Urinary bladder (tissue), 4 donors: Measurements from ENCODE around the gene ATN1. TPM values are rescaled to one million over a fixed set of nuclear protein-coding genes. Genes with fewer than 3 reads are reported as not detected.
A peak's percentile ranks its signal among the peaks of the same experiment; 100 is the strongest.
"Not testable (repeated sequence)": the region's sequence is repeated elsewhere in the genome, so short reads cannot be mapped to it uniquely, and the experiment has no call there.

Source experiments
- DNase-seq: peaks from one replicate; pipeline ENCODE4 v3.0.0-alpha.2; 2015; ENCODE audit errors: extremely low spot score
- H3K27ac ChIP-seq: one replicate; pipeline ENCODE4 v1.5.1; 2013; ENCODE audit warnings: low read depth, mild to moderate bottlenecking, moderate library complexity
- H3K36me3 ChIP-seq: one replicate; pipeline ENCODE4 v1.6.1; 2013; ENCODE audit warnings: mild to moderate bottlenecking, moderate library complexity; ENCODE audit not compliant: insufficient read depth
- H3K4me1 ChIP-seq: one replicate; pipeline ENCODE4 v1.6.1; 2013; ENCODE audit warnings: mild to moderate bottlenecking, moderate library complexity; ENCODE audit not compliant: insufficient read depth
- H3K4me3 ChIP-seq: one replicate; pipeline ENCODE4 v1.5.1; 2013; ENCODE audit warnings: low read depth, low read length
- WGBS: extraction: QIAGEN DNeasy Blood & Tissue Kit; methylation state at CpG from one replicate; pipeline ENCODE4 v1.1.7; 2013; 5-methylcytosine and 5-hydroxymethylcytosine counted together
- polyA plus RNA-seq: library from polyadenylated mRNA; stranded (reverse); fragments of 200-250 nt; gene quantifications from one replicate; pipeline ENCODE4 v1.2.3, GENCODE V29; 2013
- total RNA-seq: library from RNA; depleted of rRNA; stranded (reverse); fragments of >200 nt; gene quantifications from one replicate; pipeline ENCODE4 v1.2.3, GENCODE V29; 2014
- donor health status: healthy with polysubstance abuse.
- donor health status: healthy.

ATN1 gene
- total and polyA plus RNA-seq, 2 donors, result 18.2 to 151 TPM

DNA sequence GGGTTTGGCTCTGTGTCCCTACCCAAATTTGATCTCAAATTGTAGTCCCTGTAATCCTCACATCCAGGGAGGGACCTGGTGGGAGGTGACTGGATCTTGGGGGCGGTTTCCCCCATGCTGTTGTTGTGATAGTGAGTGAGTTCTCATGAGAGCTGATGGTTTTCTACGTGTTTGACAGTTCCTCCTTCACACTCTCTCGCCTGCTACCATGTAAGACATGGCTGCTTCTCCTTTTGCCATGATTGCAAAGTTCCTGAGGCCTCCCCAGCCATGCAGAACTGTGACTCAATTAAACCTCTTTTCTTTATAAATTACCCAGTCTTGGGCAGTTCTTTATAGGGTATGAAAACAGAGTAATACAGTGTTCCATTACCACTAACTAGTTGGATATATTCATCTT, 33.4 kb upstream of the ATN1 start:
- 78% methylated on average over 3 of the region's 3 CpGs for WGBS
- DNase-seq, result no peak

DNA sequence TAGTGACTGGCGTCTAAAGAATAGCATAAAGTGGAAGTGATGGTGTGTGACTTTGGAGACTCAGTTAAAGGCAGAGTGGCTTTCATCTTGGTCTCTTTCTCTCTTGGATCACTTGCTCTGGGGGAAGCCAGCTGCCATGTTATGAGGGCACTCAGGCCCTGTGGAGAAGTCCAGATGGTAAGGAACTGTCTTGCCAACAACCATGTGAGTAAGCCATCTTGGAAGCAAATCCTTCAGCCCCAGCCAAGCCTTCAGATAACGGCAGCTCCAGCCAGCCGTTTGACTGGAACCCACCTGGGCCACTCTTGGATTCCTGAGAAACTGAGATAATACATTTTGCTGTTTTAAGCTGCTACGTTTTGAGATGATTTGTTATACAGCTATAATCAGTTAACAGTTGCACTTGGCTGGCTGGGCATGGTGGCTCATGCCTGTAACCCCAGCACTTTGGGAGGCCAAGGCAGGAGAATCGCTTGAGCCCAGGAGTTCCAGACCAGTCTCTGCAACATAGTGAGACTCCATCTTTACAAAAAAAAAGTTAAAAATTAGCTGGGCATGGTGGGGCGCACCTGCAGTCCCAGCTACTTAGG, 30.8 kb upstream of the ATN1 start:
- no peak overlapping the region for H3K4me3 ChIP-seq
- WGBS, result 69% methylated on average over 6 of the region's 6 CpGs
- H3K4me1 ChIP-seq, result no peaks in the 10 kb centered on the region
- no peaks in the 10 kb centered on the region for H3K36me3 ChIP-seq
- no peak overlapping the region for H3K27ac ChIP-seq
- DNase-seq, result no peak

More for the DNA sequence above, 33.4 kb upstream of the ATN1 start:
- Histone ChIP-seq H3K36me3 (no peaks in the 10 kb centered on the region), H3K4me1 (no peaks in the 10 kb centered on the region), H3K4me3 (no peak overlapping the region), H3K27ac (no peak overlapping the region)

DNA sequence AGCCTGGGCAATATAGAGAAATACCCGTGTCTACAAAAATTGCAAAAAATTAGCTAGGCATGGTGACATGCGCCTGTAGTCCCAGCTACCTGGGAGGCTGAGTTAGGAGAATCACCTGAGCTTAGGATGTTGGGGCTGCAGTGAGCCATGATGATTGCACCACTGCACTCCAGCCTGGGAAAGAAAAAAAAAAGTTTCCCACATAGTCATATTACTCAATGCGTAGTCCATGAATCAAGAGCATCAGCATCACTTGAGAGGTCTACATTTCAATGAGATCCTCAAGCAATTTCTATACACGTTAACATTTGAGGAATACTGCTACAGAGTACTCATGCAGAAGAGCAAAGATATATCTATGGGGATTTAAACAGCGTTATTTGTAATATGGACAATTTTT, 28.3 kb upstream of the ATN1 start:
- Histone ChIP-seq H3K4me3 (no peak overlapping the region), H3K36me3 (no peaks in the 10 kb centered on the region), H3K4me1 (no peaks in the 10 kb centered on the region), H3K27ac (no peak overlapping the region)
- 83% methylated on average over 5 of the region's 5 CpGs for WGBS
- no peak for DNase-seq

DNA sequence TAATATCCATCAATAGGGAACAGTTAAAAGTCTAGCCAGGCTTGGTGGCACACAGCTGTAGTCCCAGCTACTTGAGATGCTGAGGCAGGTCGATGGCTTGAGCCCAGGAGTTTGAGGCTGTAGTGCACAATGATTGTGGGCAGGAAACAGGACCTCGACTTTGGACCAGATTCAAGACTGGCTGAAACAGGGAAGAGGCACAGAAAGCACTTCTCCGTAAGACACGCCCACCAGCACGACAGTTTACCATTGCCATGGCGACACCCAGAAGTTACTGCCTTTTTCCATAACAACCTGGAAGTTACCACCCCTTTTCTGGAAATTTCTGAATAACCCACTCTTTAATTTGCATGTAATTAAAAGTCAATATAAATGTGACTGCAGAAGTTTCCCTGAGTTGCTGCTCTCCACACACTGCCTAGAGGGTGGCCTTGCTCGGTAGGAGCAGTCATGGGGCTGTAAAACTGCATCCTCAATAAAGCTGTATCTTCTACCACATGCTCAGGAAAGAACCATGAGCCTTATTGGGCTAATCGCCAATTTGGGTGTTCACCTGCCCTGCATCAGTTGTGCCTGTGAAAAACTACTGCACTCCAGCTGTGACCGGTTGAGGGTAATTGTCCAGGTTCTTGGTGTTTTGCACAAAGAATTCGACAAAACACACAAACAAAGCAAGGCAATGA, 27.8 kb upstream of the ATN1 start:
- no peak overlapping the region for H3K27ac ChIP-seq
- no peak for DNase-seq
- WGBS, result 48% methylated on average over 10 of the region's 10 CpGs
- no peak overlapping the region for H3K4me3 ChIP-seq
- H3K36me3 ChIP-seq, result no peaks in the 10 kb centered on the region
- H3K4me1 ChIP-seq, result no peaks in the 10 kb centered on the region

DNA sequence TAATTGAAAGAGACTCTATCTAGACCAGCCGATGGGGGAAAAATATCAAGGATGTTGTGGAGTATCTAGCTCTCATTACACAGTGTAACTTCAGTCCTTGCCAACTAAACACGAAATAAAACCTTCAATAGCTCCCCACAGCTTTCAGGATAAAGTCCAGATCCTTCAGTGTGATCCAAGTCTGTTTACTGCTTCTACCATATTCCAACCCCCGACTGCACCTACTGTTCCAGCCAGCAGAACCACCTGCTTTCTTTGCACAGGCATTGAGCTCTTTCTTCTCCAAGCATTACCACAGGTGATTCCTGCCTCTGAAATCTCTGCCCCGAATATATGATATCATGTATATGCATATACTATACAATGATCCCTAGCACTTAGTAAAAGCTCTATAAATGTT, 25.3 kb upstream of the ATN1 start:
- Histone ChIP-seq H3K36me3 (peaks cover 3% of the 10 kb centered on the region), H3K27ac (no peak overlapping the region), H3K4me1 (no peaks in the 10 kb centered on the region), H3K4me3 (no peak overlapping the region)
- WGBS, result 75% methylated on average over 4 of the region's 4 CpGs
- no peak for DNase-seq

DNA sequence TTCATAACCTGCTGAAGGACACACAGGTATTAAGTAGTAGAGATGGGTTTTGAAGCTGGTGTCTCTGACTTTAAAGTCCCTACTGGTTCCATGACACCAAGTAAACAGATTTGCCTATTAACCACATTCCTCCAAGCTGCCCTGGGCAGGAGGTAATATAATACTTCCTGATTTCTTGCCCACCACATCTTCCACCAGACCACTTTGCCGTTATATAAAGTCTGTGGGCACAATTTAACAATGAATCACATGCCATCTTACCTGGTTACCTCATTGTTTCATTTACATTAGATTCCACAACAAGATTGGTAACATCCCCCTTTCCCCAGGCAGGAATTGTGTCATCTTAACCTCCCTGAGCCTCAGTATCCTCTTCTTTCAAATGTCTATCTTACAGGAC, 24.0 kb upstream of the ATN1 start:
- H3K36me3 ChIP-seq, result peaks cover 3% of the 10 kb centered on the region
- DNase-seq, result no peak
- H3K4me1 ChIP-seq, result no peaks in the 10 kb centered on the region
- no peak overlapping the region for H3K4me3 ChIP-seq
- 57% methylated on average over 1 of the region's 1 CpG for WGBS
- H3K27ac ChIP-seq, result no peak overlapping the region

DNA sequence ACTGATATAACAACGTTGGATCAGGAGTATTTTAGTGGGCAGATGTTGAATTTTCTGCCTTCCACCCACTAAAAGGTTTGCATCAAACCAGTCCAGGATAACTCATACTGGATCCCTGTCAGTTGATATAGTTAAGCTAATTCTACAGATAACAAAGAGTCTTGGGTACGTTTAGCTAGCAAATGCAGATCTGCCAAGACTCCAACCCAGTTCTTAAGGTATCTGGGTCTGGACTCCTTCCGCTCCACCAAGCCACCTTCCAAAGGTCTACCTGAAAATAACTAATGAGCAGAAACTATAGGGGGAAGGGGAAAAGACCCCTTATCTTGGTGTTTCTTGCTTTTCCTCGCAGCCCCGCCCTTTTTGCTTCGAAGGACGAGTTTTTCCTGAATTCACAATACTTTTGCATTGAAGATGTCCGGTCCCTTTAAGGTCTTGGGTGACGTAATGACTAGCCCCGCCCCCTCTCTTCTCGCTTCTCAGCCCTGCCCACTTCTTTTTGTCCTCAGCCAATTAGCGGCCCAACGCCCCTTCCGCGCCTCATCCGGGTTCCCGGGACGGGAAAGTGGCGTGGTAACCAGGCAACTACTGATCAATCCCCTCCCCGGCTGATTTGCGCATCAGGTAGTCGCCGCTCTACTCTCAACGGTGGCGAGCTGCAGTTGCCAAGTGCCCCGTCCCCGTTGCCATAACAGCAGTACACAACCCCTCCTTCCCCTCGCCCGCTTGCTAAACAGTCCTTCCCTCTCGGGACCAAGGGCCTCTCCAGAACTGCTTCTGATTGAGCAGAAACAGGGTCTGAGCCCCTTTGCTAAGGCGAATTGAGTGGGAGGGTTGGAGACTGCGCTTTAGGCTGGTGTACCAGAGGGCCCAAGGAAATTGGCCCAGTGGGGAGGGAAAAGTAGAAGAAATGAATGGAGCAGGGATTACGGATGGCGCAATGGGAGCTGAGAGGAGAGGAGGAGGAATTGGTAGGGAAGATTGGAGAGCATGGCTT, 23.2 kb upstream of the ATN1 start, which contains the start of gene LRRC23:
TSS of gene LRRC23 (plus strand) at position 543 of the 997 bp plus-strand sequence. CDS start 812 bp downstream, outside the sequence.
- H3K4me1 ChIP-seq, result no peaks in the 10 kb centered on the region
- peak; percentile 97 for DNase-seq
- H3K27ac ChIP-seq, result peak within 1 kb of the TSS; percentile 38
- peaks cover 3% of the 10 kb centered on the region for H3K36me3 ChIP-seq
- 4% methylated on average over 34 of the region's 34 CpGs for WGBS
- H3K4me3 ChIP-seq, result peak within 1 kb of the TSS; percentile 53

DNA sequence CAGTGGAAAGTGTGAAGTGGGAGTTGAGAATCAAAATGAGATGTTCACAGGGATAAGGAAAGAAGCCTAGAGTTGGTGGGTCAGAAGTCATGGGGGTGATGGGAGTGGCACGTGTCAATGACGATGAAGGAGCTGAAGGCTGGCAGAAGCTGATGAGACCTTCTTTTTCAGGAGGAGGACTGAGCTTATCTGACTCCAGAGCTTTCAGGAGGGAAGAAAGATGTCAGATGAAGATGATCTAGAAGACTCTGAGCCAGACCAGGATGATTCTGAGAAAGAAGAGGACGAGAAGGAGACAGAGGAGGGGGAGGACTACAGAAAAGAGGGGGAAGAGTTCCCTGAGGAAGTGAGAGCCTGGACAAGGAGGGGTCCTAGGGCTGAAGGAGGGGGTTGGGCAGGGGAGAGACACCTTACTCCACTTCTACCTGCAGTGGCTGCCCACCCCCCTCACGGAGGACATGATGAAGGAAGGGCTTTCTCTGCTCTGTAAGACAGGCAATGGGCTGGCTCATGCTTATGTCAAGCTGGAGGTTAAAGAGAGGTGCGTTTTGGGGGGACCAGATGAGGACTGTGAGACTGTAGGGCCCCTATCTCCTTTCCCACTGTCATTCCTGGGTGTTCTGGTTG, 22.2 kb upstream of the ATN1 start:
- H3K4me3 ChIP-seq, result peak overlapping the region; percentile 53
- H3K27ac ChIP-seq, result no peak overlapping the region
- H3K36me3 ChIP-seq, result peaks cover 3% of the 10 kb centered on the region
- no peak for DNase-seq
- 55% methylated on average over 5 of the region's 5 CpGs for WGBS
- no peaks in the 10 kb centered on the region for H3K4me1 ChIP-seq

DNA sequence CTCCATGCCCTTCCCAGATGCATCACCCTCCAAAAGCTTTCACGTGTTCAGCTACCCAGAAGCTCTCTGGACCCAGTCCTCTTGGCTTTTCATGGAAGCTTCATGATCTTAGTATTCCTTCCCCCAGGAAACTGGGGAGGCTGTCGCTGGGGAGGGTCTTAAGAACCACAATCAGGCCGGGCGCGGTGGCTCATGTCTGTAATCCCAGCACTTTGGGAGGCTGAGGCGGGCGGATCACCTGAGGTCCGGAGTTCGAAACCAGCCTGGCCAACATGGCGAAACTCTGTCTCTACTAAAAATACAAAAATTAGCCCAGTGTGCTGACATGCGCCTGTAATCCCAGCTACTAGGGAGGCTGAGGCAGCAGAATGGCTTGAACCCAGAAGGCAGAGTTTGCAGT, 19.6 kb upstream of the ATN1 start:
- not testable (repeated sequence) for H3K27ac ChIP-seq, H3K36me3 ChIP-seq, H3K4me3 ChIP-seq, H3K4me1 ChIP-seq, DNase-seq
- 96% methylated on average over 11 of the region's 11 CpGs for WGBS

DNA sequence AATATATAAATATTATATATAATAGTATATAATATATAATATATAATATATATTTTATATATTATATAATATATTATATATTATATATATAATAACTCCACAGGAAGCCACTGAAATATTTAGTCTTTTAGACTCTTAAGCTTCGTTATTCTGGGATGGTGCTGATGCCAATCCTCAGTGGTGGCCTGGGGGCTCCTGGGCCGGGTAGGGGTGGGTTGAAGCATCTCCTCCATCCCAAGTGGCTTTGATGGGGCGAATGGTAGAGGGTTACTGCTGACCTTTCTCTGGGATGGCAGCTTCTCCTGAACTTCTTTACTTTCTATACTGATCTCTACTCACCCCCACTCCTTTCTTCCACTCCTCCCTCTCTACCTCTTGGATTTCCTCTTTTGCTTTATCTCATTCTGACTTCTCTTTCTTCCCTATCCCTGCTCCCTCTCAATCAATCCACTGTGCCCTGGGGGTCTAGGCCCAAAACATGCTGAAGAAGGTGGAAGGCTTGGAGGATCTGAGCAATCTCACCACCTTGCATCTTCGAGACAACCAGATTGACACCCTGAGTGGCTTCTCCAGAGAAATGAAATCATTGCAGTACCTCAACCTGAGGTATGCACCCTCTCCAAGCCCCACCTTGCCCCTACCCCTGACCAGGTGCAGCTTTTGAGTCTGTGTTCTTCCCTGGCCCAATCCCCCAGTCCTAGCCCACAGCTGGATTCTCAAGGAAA, 18.2 kb upstream of the ATN1 start:
- DNase-seq, result no peak
- Histone ChIP-seq H3K27ac (no peak overlapping the region), H3K4me1 (no peaks in the 10 kb centered on the region), H3K4me3 (no peak overlapping the region), H3K36me3 (peaks cover 3% of the 10 kb centered on the region)
- 88% methylated on average over 4 of the region's 4 CpGs for WGBS

DNA sequence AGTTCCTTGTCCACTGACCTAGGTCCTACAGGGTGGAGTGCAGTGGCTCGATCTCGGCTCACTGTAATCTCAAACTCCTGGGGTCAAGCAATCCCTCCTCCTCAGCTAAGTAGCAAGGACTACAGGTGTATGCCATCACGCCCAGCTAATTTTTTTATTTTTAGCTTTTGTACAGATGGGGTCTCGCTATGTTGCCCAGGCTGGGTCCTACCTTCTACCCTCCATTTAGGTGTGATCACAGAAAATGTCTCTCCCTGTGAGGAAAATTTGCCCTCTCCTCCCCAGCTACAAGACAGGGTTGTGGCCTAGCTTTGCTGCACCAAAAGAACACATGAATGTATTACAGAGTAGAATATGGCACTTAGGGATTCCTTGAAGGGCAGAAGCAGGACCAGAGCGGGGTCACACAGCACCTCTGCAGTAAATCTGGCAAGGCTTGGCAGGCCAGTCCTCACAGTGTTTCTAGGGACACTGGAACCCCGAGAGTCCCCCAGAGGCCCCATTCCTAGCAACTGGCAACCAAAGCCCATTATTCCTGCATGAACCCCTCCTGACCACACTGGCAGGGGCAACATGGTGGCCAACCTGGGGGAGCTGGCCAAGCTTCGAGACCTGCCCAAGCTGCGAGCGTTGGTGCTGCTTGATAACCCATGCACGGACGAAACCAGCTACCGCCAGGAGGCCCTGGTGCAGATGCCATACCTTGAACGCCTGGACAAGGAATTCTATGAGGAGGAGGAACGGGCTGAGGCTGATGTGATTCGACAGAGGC, 15.4 kb upstream of the ATN1 start:
- Histone ChIP-seq H3K4me1 (no peaks in the 10 kb centered on the region), H3K36me3 (no peaks in the 10 kb centered on the region), H3K4me3 (no peak overlapping the region), H3K27ac (no peak overlapping the region)
- 89% methylated on average over 15 of the region's 15 CpGs for WGBS
- no peak for DNase-seq

DNA sequence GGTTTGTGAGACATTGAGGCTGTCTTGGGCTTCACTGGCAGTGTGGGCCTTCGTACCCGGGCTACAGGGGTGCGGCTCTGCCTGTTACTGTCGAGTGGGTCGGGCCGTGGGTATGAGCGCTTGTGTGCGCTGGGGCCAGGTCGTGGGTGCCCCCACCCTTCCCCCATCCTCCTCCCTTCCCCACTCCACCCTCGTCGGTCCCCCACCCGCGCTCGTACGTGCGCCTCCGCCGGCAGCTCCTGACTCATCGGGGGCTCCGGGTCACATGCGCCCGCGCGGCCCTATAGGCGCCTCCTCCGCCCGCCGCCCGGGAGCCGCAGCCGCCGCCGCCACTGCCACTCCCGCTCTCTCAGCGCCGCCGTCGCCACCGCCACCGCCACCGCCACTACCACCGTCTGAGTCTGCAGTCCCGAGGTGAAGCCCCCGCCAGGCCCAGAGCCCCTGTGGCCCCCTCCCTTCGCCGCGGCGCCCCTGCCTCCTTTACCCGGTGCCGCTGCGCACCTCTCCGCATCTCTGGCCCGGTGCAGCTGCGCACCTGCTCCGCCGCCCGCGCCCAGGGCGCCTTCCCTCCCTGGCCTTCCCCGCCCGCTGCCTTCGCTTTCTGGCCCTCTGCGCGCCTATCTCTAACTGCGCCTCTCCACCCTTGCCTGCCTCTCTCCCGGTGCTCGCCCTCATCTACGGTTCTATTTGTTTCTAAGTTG, 13.4 kb upstream of the ATN1 start, which contains the start of gene ENO2:
TSS of gene ENO2 (plus strand) at position 335 of the 701 bp plus-strand sequence. CDS start 1,253 bp downstream, outside the sequence.
- DNase-seq, result no peak
- WGBS, result under 1% methylated on average over 68 of the region's 68 CpGs
- H3K27ac ChIP-seq, result peak within 1 kb of the TSS; percentile 66
- peak within 1 kb of the TSS; percentile 61 for H3K4me3 ChIP-seq
- no peaks in the 10 kb centered on the region for H3K36me3 ChIP-seq
- H3K4me1 ChIP-seq, result no peaks in the 10 kb centered on the region
